Amniotic stem cell (primary cell): ENCODE measurements around the gene RPL36AL.
"Not testable (repeated sequence)": the region's sequence is repeated elsewhere in the genome, so short reads cannot be mapped to it uniquely, and the experiment has no call there.

Experiments
- DNase-seq: peaks from one replicate; lab custom pipeline; 2025; lab: John Stamatoyannopoulos, UW

Gene RPL36AL

DNA sequence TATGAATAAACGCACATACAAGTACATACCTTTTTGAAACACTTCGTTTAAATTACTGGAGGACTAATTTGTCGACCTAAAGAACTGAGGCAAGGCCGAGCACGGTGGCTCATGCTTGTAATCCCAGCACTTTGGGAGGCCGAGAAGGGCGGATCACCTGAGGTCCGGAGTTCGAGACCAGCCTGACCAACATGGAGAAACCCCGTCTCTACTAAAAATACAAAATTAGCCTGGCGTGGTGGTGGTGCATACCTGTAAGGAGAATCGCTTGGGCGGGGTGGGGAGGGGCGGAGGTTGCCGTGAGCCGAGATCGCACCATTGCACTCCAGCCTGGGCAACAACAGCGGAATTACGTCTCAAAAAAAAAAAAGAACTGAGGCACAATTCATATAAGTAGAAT lies 1.2 kb downstream of the RPL36AL start:
- DNase-seq: not testable (repeated sequence)

DNA sequence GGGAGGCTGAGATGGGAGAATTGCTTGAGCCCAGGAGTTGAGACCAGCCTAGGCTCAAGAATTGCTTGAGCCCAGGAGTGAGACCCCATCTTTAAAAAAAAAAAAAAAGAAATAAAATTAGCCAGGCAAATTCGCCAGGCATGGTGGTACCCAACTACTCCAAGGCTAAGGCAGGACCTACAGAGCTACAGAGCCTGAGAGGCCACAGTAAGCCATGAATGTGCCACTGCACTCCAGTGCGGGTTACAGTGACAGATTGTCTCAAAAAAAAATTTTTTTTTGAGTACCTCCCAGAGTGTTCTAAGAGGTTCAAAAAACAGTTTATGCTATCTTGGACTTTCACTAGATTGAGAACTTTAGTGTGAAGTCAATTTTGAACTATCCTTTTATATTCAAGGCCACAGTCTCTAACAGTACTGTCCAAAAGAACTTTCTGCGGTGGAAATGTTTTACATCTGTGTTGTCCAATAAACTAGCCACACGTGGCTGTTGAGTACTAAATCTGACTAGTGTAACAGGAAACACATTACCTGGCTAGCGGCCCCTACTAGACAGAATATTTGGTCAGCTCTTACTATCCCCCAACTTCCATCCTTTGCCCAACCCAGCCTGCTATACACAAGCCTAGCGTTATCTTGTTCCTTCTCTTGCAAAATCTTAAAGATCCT lies 2.4 kb downstream of the RPL36AL start:
- DNase-seq: no peak

GRCh38 chr14:49615776-49616175 lies 4.7 kb downstream of the RPL36AL start:
- DNase-seq: no peak

GRCh38 chr14:49614196-49614595 lies 6.2 kb downstream of the RPL36AL start:
- no peak for DNase-seq

GRCh38 chr14:49612671-49613070 lies 7.8 kb downstream of the RPL36AL start:
- DNase-seq: no peak

GRCh38 chr14:49612251-49612650 lies 8.2 kb downstream of the RPL36AL start:
- DNase-seq: no peak

- DNase-seq: no peak
Observed at GRCh38 chr14:49607583-49607982, 12.8 kb downstream of the RPL36AL start.

DNA sequence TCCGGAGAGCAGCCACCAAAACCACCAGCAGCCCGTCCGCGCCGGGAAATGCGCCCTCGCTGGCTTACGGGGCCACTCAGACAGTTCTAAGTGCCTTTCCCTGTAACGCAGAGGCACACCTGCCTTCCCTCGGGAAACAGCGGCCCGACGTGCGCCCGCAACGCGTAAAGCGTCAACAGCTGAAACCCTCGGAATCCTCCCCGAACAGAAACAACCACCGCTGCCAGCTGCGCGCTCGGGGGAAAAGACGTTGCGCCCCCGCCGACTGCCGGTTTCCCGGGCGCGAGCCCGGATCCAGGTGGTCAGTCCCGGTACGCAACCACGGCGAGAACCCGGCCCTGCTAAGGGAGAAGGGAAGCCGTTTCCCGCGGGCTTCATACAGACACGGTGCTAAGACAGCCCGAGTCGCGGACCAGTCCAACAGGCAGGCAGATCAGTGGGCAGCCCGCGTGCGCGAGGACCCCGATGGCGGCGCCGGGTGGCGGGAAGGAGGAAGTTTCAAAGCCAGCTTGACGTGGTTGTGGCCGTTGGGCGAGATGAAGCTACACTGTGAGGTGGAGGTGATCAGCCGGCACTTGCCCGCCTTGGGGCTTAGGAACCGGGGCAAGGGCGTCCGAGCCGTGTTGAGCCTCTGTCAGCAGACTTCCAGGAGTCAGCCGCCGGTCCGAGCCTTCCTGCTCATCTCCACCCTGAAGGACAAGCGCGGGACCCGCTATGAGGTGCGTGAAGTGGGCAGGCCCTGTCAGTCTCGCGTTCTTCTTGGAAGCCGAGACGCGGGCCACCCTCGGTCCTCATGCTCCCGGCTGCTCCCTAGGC lies 21.7 kb downstream of the RPL36AL start, which contains the start of gene LRR1:
TSS of gene LRR1 (plus strand) at position 456 of the 816 bp plus-strand sequence. CDS start at position 537, 81 bp downstream.
- peak; percentile 75 for DNase-seq

DNA sequence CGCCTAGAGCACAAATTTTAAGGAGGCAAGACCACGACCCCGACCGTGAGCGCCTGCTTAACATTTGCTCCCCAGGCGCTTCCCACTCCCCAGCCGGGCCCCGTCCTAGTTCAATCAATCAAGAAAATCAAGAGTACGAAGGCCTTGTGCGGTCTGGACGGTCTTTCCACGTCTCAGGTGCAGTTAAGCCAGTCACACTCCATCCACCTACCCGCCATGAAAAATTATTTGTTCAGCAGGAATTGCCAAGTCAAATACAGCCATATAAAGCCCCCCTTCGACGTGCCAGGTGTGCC lies 22.3 kb downstream of the RPL36AL start:
- DNase-seq: no peak

DNA sequence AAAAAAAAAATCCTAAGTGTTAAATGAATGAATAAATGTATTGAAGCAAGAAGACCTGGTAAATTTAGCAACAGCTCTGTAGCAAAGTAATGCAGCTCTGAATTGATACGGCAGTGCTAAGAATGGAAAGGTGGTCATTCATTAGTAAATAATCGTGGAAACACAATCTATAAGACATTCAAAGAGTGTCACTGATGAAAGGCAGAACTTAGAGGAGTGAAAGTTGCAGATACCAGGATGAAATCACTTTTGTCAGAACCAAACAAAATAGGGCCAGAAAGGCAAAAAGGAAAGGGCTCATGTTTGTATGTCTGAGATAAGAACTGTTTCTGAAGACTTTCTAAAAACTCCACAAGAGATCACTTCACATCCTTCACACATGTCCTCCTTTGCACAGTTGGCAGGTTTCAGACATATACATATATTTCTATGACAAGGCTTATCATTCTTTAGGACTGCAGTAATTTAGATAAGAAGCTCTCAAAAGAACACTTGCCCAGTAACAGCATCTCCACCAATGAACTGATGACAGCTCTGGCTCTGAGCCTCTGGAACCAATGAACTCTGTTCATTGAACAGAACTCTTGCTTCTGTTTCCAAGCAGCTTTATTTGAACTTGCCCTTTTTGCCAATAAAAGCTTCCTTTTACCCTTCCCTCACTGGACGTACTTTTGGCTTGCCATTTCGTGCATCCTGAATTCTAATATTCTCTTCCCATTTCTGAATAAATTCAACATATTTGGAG lies 25.9 kb downstream of the RPL36AL start:
- DNase-seq: no peak

DNA sequence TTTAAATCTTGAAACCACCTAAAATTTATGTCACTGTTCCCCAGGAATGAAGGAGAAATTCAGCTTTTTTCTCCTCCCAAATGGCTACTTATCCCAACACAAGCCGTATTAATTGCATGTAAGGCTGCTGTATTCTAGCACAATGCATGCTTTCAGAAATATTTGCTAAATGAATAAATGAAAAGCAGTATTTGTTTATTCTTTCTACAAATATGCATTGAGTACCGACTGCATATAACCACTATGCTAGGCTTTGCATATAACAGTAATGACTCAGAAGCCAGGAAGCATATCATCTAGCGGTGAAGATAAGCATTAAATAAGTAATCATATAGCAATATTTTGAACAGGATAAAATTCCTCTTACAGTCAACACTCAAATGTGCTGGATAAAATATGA lies 27.4 kb downstream of the RPL36AL start:
- DNase-seq: peak; percentile 69

DNA sequence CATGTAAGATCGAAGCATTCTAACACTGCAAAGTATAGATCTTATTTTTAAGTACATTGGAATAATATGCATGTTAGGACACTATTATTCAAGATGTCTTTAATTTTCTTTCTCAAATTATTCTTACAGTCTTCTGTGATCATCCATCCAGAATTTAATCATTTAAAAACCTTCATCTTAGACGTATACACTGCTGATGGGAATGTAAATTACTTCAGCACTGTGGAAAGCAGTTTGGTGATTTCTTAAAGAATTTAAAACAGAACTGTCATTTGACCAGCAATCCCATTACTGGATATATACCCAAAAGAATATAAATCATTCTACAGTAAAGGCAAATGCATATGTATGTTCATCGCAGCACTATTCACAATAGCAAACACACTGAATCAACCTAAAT lies 31.0 kb downstream of the RPL36AL start:
- DNase-seq: no peak

- DNase-seq: peak; percentile 30
Observed at GRCh38 chr14:49586673-49587460, 33.6 kb downstream of the RPL36AL start.

DNA sequence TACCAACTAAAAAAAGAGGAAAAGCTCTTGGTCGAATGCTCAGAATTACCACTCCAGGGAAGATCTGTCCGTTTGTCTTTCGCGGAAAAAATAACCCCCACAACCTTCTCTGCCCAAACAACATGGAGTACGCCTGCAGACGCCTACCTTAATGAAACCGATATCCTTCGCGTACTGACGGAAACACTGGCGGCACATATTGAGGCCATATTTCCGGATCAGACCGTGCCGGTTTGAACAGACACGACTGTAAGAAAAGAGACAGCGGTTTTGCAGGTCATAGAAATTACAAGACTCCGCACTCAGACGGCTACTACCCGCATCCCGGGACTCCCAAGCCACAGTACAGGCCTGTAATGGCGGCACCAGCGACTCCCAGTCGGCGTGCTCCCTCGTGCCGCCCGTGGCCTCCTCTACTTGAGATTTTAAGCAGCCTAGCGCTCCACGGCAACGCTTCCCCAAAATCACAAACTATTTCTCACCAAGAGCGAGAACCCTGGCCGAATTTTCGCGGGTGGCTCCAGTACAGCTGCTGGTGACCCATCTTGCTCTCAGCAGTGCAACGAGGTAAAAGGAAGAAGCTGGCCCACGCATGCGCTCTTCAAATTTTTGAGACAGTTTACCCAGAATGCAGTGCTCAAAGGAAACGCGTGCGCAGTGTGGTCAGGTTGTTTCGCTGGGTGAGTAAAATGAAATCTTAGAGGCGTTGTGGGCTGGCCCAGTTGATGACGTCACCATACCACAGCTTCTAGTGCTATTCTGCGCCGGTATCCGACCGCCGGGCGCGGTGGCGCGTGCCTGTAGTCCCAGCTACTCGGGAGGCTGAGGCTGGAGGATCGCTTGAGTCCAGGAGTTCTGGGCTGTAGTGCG lies 34.4 kb downstream of the RPL36AL start, which contains the start of gene RPS29:
TSS of gene RPS29 (minus strand) at position 578 of the 870 bp plus-strand sequence. CDS start at position 544, 34 bp downstream.
- peak; percentile 95 for DNase-seq

- DNase-seq: not testable (repeated sequence)
Observed at GRCh38 chr14:49584981-49585640, 35.3 kb downstream of the RPL36AL start.

DNA sequence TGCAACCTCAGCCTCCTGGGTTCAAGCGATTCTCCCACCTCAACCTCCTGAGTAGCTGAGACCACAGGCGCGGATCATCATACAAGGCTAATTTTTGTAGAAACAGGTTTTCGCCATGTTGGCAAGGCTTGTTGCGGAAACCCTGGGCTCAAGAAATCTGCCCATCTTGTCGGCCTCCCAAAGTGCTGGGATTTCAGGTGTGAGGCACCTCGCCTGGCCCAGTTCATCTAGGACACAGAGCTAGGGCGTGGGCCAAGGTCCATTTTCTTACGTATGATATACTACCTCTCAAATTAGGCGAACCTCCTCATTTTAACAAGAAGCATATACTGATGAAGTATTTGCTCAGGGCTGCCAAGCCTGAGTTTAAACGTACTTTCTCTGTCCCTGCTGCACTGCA lies 36.4 kb downstream of the RPL36AL start:
- no peak for DNase-seq

DNA sequence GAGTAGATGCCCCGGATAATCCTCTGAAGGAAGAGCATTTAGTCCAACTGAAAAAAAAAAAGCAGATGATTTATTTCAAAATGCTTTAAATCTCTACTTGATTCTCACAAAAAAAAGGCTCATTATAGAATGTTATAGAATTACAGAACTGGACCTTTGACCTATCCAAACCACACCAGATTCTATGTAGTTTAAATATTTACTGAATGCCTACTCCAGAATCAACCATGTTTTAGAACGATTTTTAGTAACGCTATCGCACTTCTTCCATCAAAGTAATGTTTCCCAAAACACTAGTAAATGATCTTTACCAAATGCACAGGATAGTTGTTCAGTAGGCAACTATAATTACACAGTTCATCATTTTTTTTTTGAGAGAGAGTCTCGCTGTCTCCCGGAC lies 36.8 kb downstream of the RPL36AL start:
- DNase-seq: no peak

GRCh38 chr14:49582113-49582977 lies 38.1 kb downstream of the RPL36AL start:
- no peak for DNase-seq
